ENCODE results near the gene PIK3CD. TPM values are rescaled to one million over a fixed set of nuclear protein-coding genes. Genes with fewer than 3 reads are reported as not detected.

The PIK3CD gene
- total RNA-seq (100 to 1,000 TPM; 177 to 204 TPM), total RNA-seq (369 to 444 reads per million in 2 donors)

DNA sequence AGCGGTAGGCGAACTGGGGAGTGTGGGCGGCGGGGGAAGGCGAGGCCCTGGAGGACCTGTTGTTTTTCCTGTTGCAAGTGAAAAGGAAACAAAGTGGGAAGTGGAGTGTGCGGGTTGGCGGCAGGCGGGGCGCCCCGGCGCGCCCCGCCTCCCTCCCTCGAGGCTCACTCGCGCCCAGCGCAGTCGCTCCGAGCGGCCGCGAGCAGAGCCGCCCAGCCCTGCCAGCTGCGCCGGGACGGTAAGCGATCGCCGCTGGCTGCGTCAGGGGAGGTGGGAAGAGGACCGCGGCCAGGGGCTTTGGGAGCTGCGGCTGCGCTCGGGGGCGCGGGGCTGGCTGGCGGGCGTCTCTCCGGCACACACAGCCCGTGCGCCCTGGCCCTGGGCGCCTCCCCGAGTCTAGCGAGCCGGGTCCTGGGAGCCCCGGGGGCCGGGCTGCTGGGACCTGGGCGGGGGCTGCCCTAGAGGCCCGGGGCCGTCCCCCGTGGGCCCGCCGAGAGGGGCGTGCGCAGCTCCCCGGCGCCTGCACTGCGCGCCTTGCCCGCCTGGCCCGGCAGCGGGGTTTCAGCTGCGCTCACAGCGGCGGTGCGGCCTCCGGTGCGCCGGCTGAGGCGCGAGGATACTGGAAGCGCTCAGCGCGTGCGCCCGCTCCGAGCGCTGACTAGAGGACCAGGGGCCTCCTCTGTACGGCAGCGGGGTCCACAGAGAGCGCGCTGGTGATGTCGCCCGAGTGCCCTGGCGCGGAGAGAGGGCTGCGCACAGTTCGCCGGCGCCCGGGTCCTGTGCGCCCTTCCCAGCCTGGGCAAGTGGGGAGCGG is at the start of gene PIK3CD:
Gene PIK3CD (plus strand): TSS at position 167 of the 814 bp plus-strand sequence. CDS start 58,725 bp downstream, outside the sequence.
- Mint-ChIP-seq H3K36me3 (ENCODE audit: low read depth) (no peaks in the 10 kb centered on the region), H3K4me3 (peak within 1 kb of the TSS; percentile 98), H3K4me1 (peaks cover 30% of the 10 kb centered on the region), H3K27me3 (no peaks in the 10 kb centered on the region), H3K27ac (peak within 1 kb of the TSS; percentile 96)
- peak; percentile 55 for ATAC-seq
- H3K9me3 ChIP-seq (ENCODE audit: control insufficient read depth, low read length, poor library complexity, severe bottlenecking) = no peaks in the 10 kb centered on the region
- peak; percentile 32 to 36 (median 35) for DNase-seq

DNA sequence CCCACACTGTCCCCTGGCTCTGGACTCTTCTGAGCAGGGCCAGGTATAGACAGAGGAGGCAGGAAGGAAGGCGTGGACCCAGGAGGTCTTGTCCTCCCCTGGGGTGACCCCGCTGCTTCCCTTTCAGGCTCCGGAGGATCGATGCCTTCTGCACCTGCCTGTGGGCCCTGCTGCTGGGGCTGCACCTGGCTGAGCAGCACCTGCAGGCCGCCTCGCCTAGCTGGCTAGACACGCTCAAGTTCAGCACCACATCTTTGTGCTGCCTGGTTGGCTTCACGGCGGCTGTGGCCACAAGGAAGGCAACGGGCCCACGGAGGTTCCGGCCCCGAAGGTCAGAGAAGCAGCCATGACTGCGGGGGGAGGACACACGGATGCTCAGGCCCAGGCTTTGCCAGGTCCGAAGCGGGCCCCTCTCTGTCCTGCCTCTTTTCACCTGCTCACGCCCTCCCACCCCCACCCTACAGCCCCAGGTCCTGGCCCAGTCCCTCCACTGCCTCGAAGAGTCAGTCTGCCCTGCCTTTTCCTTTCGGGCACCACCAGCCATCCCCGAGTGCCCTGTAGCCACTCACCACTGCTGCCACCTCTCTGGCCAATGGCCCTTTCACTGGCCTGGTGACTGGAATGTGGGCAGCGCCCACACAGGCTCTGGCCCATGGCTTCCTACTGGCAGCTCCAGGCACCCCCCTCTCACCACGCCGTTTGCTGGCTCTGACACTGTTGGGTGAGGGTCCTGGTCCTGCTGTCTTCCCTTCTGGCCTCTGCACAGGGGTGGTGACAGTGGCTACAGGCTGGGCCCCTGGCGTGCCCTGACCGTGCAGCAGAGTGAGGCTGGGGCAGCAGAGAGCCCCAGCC is 49.4 kb upstream of the PIK3CD start:
- Mint-ChIP-seq H3K36me3 (ENCODE audit: low read depth) (no peaks in the 10 kb centered on the region), H3K4me3 (no peak overlapping the region), H3K27me3 (no peaks in the 10 kb centered on the region), H3K4me1 (no peaks in the 10 kb centered on the region), H3K27ac (no peak overlapping the region)
- DNase-seq = no peak
- H3K9me3 ChIP-seq (ENCODE audit: control insufficient read depth, low read length, poor library complexity, severe bottlenecking) = no peaks in the 10 kb centered on the region
- ATAC-seq = no peak

DNA sequence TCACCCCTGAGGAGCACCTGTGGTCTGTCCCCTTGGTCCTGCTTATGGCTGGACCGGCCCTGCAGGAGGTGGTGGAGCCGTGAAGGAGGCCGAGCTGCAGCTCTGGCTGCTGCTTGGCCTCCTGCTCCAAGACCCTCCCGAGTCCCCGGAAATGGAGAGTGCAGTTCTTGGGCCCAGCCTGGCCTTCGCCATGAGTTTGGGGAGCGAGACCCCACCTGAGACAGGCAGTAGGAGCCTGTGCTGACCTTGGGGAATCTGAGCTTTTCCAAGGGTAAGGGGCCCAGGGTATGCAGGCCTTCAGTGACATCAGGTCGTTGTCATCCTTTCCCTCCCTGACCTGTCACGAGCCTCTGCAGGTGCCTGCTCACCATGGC is 48.8 kb upstream of the PIK3CD start:
- H3K36me3 Mint-ChIP-seq (ENCODE audit: low read depth) = no peaks in the 10 kb centered on the region

GRCh38 chr1:9603307-9603706 is 48.2 kb upstream of the PIK3CD start:
- DNase-seq = no peak
- ATAC-seq = no peak
- H3K9me3 ChIP-seq (ENCODE audit: control insufficient read depth, low read length, poor library complexity, severe bottlenecking) = no peaks in the 10 kb centered on the region
- H3K27ac Mint-ChIP-seq = no peak overlapping the region
- no peaks in the 10 kb centered on the region for H3K4me1 Mint-ChIP-seq
- H3K4me3 Mint-ChIP-seq = no peak overlapping the region
- no peaks in the 10 kb centered on the region for H3K36me3 Mint-ChIP-seq (ENCODE audit: low read depth)
- no peaks in the 10 kb centered on the region for H3K27me3 Mint-ChIP-seq

More for the DNA sequence above, 48.8 kb upstream of the PIK3CD start:
- ATAC-seq (no peak), DNase-seq (no peak)
- H3K9me3 ChIP-seq (ENCODE audit: control insufficient read depth, low read length, poor library complexity, severe bottlenecking) = no peaks in the 10 kb centered on the region
- no peaks in the 10 kb centered on the region for H3K4me1 Mint-ChIP-seq
- no peak overlapping the region for H3K27ac Mint-ChIP-seq
- H3K4me3 Mint-ChIP-seq = no peak overlapping the region
- H3K27me3 Mint-ChIP-seq = no peaks in the 10 kb centered on the region

DNA sequence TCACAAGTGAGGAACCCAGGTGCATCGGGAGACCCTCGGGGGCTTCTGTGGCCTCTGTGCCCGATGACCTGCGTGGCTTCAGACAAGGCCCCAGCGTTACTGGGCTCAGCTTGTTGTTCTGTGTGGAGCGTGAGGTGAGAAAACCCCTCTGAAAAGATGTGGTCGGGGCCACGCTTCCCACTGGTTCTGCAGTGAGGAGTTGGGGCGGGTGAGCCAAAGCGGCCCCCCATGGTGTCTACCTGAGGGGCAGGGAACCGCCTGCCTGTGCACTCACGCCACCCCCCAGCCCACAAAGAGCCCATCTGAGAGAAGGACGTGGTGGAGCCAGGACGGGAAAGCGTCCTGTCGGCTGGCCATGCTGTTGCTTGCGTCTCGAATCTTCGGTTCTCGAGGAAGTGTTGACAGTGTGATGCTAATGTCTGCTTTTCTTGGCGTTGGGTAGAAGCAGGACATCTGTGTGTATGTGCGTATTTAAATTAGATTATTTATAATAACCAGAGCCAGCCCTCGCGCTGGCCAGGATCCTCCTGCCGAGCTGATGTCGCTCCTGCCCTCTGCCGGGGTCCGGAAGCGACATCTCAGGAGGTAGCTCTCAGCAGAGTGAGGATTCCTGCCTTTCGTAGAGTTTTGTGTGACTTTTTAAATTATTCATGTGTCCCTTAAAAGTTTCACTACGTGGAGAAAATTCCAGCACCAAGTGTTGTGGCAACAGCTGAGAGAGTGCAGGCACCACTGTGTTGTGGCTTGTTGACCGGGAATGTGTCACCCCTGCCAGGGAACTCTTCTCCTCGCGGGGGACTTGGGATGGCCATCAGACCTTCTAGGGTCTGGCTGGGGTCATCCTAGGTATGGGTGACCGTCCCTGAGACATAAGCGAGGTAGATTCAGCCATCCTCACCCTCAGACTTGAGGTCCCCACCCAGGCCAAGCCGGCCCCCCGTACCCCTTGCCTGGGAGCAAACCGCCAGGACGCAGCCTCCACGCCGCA is 47.5 kb upstream of the PIK3CD start:
- DNase-seq = no peak
- no peak overlapping the region for H3K27ac Mint-ChIP-seq

DNA sequence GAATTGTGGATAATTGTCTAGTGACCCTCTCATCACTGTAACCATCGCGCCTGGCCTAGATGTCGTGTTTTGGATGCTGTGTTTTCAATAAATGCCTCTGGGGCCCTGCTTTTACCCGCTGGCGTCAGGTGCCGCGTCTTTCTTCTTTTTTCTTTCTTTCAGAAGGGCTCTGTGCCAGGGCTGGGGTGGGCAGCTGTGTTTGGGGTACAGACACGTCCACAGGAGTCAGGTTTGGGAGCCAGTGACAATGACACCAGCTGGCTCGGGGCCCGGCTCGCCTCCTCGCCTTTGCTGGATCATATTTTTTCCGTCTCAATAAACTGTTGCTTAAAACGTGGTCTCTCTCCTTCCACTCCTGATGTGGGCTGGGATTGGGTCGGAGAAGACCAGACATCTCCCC is 46.7 kb upstream of the PIK3CD start:
- H3K4me3 Mint-ChIP-seq = no peak overlapping the region
- no peak for ATAC-seq
- no peak for DNase-seq
- no peaks in the 10 kb centered on the region for H3K9me3 ChIP-seq (ENCODE audit: control insufficient read depth, low read length, poor library complexity, severe bottlenecking)
- no peaks in the 10 kb centered on the region for H3K27me3 Mint-ChIP-seq
- H3K36me3 Mint-ChIP-seq (ENCODE audit: low read depth) = no peaks in the 10 kb centered on the region
- H3K27ac Mint-ChIP-seq = no peak overlapping the region
- H3K4me1 Mint-ChIP-seq = no peaks in the 10 kb centered on the region

More for the DNA sequence above, 47.5 kb upstream of the PIK3CD start:
- no peak for ATAC-seq
- H3K36me3 Mint-ChIP-seq (ENCODE audit: low read depth) = no peaks in the 10 kb centered on the region
- no peaks in the 10 kb centered on the region for H3K4me1 Mint-ChIP-seq
- H3K27me3 Mint-ChIP-seq = no peaks in the 10 kb centered on the region
- H3K4me3 Mint-ChIP-seq = no peak overlapping the region
- no peaks in the 10 kb centered on the region for H3K9me3 ChIP-seq (ENCODE audit: control insufficient read depth, low read length, poor library complexity, severe bottlenecking)

GRCh38 chr1:9605946-9606455 is 45.5 kb upstream of the PIK3CD start:
- Mint-ChIP-seq H3K4me3 (no peak overlapping the region), H3K27ac (no peak overlapping the region), H3K27me3 (no peaks in the 10 kb centered on the region), H3K36me3 (ENCODE audit: low read depth) (no peaks in the 10 kb centered on the region), H3K4me1 (no peaks in the 10 kb centered on the region)
- no peak for DNase-seq
- ATAC-seq = no peak
- H3K9me3 ChIP-seq (ENCODE audit: control insufficient read depth, low read length, poor library complexity, severe bottlenecking) = no peaks in the 10 kb centered on the region

GRCh38 chr1:9606458-9606857 is 45.1 kb upstream of the PIK3CD start:
- Mint-ChIP-seq H3K4me1 (no peaks in the 10 kb centered on the region), H3K27me3 (no peaks in the 10 kb centered on the region)

GRCh38 chr1:9606948-9607347 is 44.6 kb upstream of the PIK3CD start:
- Mint-ChIP-seq H3K27ac (no peak overlapping the region), H3K36me3 (ENCODE audit: low read depth) (no peaks in the 10 kb centered on the region), H3K27me3 (no peaks in the 10 kb centered on the region), H3K4me1 (no peaks in the 10 kb centered on the region), H3K4me3 (no peak overlapping the region)
- H3K9me3 ChIP-seq (ENCODE audit: control insufficient read depth, low read length, poor library complexity, severe bottlenecking) = no peaks in the 10 kb centered on the region
- DNase-seq (no peak), ATAC-seq (no peak)

More at GRCh38 chr1:9606458-9606857, 45.1 kb upstream of the PIK3CD start:
- no peak for ATAC-seq
- H3K4me3 Mint-ChIP-seq = no peak overlapping the region
- H3K9me3 ChIP-seq (ENCODE audit: control insufficient read depth, low read length, poor library complexity, severe bottlenecking) = no peaks in the 10 kb centered on the region
- no peak overlapping the region for H3K27ac Mint-ChIP-seq
- no peaks in the 10 kb centered on the region for H3K36me3 Mint-ChIP-seq (ENCODE audit: low read depth)
- no peak for DNase-seq

- no peaks in the 10 kb centered on the region for H3K4me1 Mint-ChIP-seq
- H3K9me3 ChIP-seq (ENCODE audit: control insufficient read depth, low read length, poor library complexity, severe bottlenecking) = no peaks in the 10 kb centered on the region
- no peak for ATAC-seq
- H3K27ac Mint-ChIP-seq = no peak overlapping the region
- H3K4me3 Mint-ChIP-seq = no peak overlapping the region
- H3K36me3 Mint-ChIP-seq (ENCODE audit: low read depth) = no peaks in the 10 kb centered on the region
- no peak for DNase-seq
- no peaks in the 10 kb centered on the region for H3K27me3 Mint-ChIP-seq
Measured at GRCh38 chr1:9607352-9607751, 44.2 kb upstream of the PIK3CD start.

DNA sequence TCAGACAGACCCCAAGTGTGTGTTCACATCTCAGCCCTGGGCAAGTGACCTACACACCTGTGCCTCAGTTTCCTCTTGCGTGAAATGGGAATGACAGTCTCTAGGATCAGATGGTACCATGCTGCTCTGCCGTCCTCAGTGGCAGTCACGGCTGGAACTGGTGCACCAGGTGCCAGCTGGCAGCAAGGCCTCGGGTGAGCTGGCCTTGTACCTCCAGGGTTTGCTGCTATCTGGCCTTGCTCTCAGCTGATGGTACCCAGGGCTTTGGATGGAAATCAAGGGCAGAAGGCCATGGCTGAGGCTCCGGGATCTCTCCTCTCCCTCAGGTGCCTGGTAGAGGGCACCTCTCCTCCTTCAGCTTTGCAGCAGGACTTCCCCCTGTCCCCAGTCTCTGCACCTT is 41.5 kb upstream of the PIK3CD start:
- ATAC-seq (no peak), DNase-seq (no peak)
- H3K27ac Mint-ChIP-seq = no peak overlapping the region
- no peaks in the 10 kb centered on the region for H3K9me3 ChIP-seq (ENCODE audit: control insufficient read depth, low read length, poor library complexity, severe bottlenecking)
- H3K27me3 Mint-ChIP-seq = no peaks in the 10 kb centered on the region
- no peaks in the 10 kb centered on the region for H3K4me1 Mint-ChIP-seq
- H3K4me3 Mint-ChIP-seq = no peak overlapping the region
- H3K36me3 Mint-ChIP-seq (ENCODE audit: low read depth) = no peaks in the 10 kb centered on the region

DNA sequence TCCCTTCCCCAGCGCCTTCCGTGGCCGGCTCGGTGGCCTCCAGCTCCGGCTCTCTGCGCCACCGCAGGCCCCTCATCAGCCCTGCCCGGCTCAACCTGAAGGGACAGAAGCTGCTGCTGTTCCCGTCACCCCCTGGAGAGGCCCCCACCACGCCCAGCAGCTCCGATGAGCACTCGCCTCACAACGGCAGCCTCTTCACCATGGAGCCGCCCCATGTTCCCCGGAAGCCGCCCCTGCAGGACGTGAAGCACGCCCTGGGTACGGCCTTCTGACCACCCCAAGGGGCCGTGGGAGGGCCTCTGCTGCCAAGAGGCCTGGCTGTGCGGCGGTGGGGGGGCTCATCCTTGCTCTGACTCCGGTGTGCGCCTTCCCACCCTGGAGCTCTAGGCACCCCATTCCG is 41.0 kb upstream of the PIK3CD start:
- H3K9me3 ChIP-seq (ENCODE audit: control insufficient read depth, low read length, poor library complexity, severe bottlenecking) = no peaks in the 10 kb centered on the region
- Mint-ChIP-seq H3K36me3 (ENCODE audit: low read depth) (no peaks in the 10 kb centered on the region), H3K27ac (no peak overlapping the region), H3K4me1 (no peaks in the 10 kb centered on the region), H3K4me3 (no peak overlapping the region), H3K27me3 (no peaks in the 10 kb centered on the region)
- no peak for ATAC-seq
- DNase-seq = no peak
